ENCODE measurements around the gene SATB2.

SATB2 gene

GRCh38 chr2:199449455-199449854 lies 8.3 kb downstream of the SATB2 start:
- Histone ChIP-seq H3K36me3 (ENCODE audit: control insufficient read depth, low read length) (no peaks in the 10 kb centered on the region), H3K27me3 (ENCODE audit: control insufficient read depth, low read length) (peaks cover 18% of the 10 kb centered on the region)

GRCh38 chr2:199446996-199447576 lies 10.7 kb downstream of the SATB2 start:
- H3K4me2 ChIP-seq (ENCODE audit: low read length), result no peak overlapping the region
- no peaks in the 10 kb centered on the region for H3K4me1 ChIP-seq (ENCODE audit: control insufficient read depth, low read length)
- no peaks in the 10 kb centered on the region for H3F3A ChIP-seq (ENCODE audit: control insufficient read depth, insufficient read depth)
- TF ChIP-seq CTCF (IDR thresholded peaks at IDR 0.05; ENCODE audit: low read depth, low read length, poor library complexity, severe bottlenecking), result no peak
- no peak for TF ChIP-seq EZH2phosphoT487 (IDR thresholded peaks at IDR 0.05; ENCODE audit: borderline replicate concordance, low read length)
- 0 out of 2 replicates have a peak, but pooled peaks cover 3% of the 10 kb centered on the region for H3K27me3 ChIP-seq (ENCODE audit: control insufficient read depth, low read length)
- no peaks in the 10 kb centered on the region for H3K36me3 ChIP-seq (ENCODE audit: control insufficient read depth, low read length)
- no peaks in the 10 kb centered on the region for H3K9me3 ChIP-seq (ENCODE audit: control insufficient read depth, insufficient read depth, low read length)
- H3K27ac ChIP-seq (ENCODE audit: low read depth, low read length), result no peak overlapping the region
- H3K4me3 ChIP-seq (ENCODE audit: low read length), result no peak overlapping the region
- no peaks in the 10 kb centered on the region for H3K9me2 ChIP-seq (replicated peaks; ENCODE audit: control insufficient read depth, low read length)
- no peaks in the 10 kb centered on the region for H4K20me1 ChIP-seq (ENCODE audit: control insufficient read depth, insufficient read depth, low read depth, low read length)
- H3K79me2 ChIP-seq (ENCODE audit: control insufficient read depth, low read length), result no peaks in the 10 kb centered on the region

More at GRCh38 chr2:199449455-199449854, 8.3 kb downstream of the SATB2 start:
- Histone ChIP-seq H4K20me1 (ENCODE audit: control insufficient read depth, insufficient read depth, low read depth, low read length) (no peaks in the 10 kb centered on the region), H3K4me1 (ENCODE audit: control insufficient read depth, low read length) (no peaks in the 10 kb centered on the region), H3K27ac (ENCODE audit: low read depth, low read length) (no peak overlapping the region), H3K9me3 (ENCODE audit: control insufficient read depth, insufficient read depth, low read length) (no peaks in the 10 kb centered on the region), H3K4me2 (ENCODE audit: low read length) (no peak overlapping the region), H3K79me2 (ENCODE audit: control insufficient read depth, low read length) (no peaks in the 10 kb centered on the region), H3K9me2 (replicated peaks; ENCODE audit: control insufficient read depth, low read length) (no peaks in the 10 kb centered on the region), H3K4me3 (ENCODE audit: low read length) (no peak overlapping the region), H3F3A (ENCODE audit: control insufficient read depth, insufficient read depth) (no peaks in the 10 kb centered on the region)
- no peak for TF ChIP-seq CTCF (IDR thresholded peaks at IDR 0.05; ENCODE audit: low read depth, low read length, poor library complexity, severe bottlenecking)
- TF ChIP-seq EZH2phosphoT487 (IDR thresholded peaks at IDR 0.05; ENCODE audit: borderline replicate concordance, low read length), result no peak

- no peaks in the 10 kb centered on the region for H3K9me2 ChIP-seq (replicated peaks; ENCODE audit: control insufficient read depth, low read length)
- H3F3A ChIP-seq (ENCODE audit: control insufficient read depth, insufficient read depth), result no peaks in the 10 kb centered on the region
- H3K27me3 ChIP-seq (ENCODE audit: control insufficient read depth, low read length), result no peaks in the 10 kb centered on the region
- no peak overlapping the region for H3K4me3 ChIP-seq (ENCODE audit: low read length)
- no peaks in the 10 kb centered on the region for H3K36me3 ChIP-seq (ENCODE audit: control insufficient read depth, low read length)
- no peaks in the 10 kb centered on the region for H3K4me1 ChIP-seq (ENCODE audit: control insufficient read depth, low read length)
- no peak overlapping the region for H3K27ac ChIP-seq (ENCODE audit: low read depth, low read length)
- no peak overlapping the region for H3K4me2 ChIP-seq (ENCODE audit: low read length)
- H3K9me3 ChIP-seq (ENCODE audit: control insufficient read depth, insufficient read depth, low read length), result no peaks in the 10 kb centered on the region
- H4K20me1 ChIP-seq (ENCODE audit: control insufficient read depth, insufficient read depth, low read depth, low read length), result no peaks in the 10 kb centered on the region
- H3K79me2 ChIP-seq (ENCODE audit: control insufficient read depth, low read length), result no peaks in the 10 kb centered on the region
- TF ChIP-seq CTCF (IDR thresholded peaks at IDR 0.05; ENCODE audit: low read depth, low read length, poor library complexity, severe bottlenecking) (no peak), EZH2phosphoT487 (IDR thresholded peaks at IDR 0.05; ENCODE audit: borderline replicate concordance, low read length) (no peak)
Observed at GRCh38 chr2:199444749-199445148, 13.0 kb downstream of the SATB2 start.
